ENCODE results near the gene JAKMIP3.

JAKMIP3 gene

GRCh38 chr10:132065491-132066105 is at the start of gene JAKMIP3:
Gene JAKMIP3 (plus strand): TSS chr10:132065946. CDS start chr10:132104809, 38,863 bp downstream.
- Histone ChIP-seq H3K4me3 (peak within 1 kb of the TSS in 6 of 7 experiments; percentile 11 to 44 (median 26)), H3K27ac (peak within 1 kb of the TSS in 9 of 21 experiments; percentile 9 to 50 (median 24))

GRCh38 chr10:132016514-132016913 is 49.2 kb upstream of the JAKMIP3 start:
- Histone ChIP-seq H3K4me3 (no peak overlapping the region), H3K27ac (no peak overlapping the region)

GRCh38 chr10:132018446-132018845 is 47.3 kb upstream of the JAKMIP3 start:
- H3K27ac ChIP-seq = no peak overlapping the region
- no peak overlapping the region for H3K4me3 ChIP-seq

DNA sequence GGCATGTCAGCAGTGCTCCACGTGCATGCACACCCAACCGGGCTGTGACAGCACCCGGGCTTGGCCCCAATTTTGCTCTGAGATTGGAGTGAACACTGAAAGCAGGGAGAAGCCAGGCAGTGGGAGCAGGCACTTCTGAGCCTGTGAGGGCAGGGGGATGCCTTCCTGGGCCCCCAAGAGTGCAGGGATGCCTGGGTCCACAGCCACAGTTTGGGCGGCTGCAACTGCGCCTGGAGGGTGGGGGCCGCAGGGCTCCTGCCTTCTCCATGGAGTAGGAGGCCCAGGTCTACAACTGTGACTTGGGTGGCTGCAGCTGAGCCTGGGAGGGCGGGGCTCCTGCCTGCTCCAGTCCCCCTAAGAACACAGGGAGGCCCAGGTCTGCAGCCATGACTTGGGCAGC is 46.4 kb upstream of the JAKMIP3 start:
- H3K27ac ChIP-seq = no peak overlapping the region
- H3K4me3 ChIP-seq = no peak overlapping the region

DNA sequence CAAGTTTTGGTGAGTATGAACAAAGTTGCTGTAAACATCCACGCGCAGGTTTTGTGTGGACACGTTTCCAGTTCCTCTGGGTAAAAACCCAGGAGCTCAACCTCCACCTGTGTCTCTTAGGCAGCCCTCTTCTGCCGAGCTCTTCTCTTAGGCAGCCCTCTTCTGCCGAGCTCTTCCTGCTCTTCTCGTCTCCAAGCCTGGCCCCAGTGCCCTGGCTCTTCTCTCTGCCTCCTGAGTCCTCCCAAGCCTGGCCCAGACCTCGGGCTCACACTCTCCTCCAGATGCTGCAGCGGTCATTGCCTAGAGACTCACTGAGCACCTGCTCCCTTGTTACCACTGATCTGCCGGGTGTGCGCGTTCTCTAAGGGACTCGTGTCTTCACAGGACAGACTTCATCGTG is 45.3 kb upstream of the JAKMIP3 start:
- H3K27ac ChIP-seq = no peak overlapping the region
- no peak overlapping the region for H3K4me3 ChIP-seq

- no peak overlapping the region for H3K4me3 ChIP-seq
- no peak overlapping the region for H3K27ac ChIP-seq
These were observed 44.7 kb upstream of the JAKMIP3 start for GRCh38 chr10:132021046-132021445.

- Histone ChIP-seq H3K4me3 (no peak overlapping the region), H3K27ac (no peak overlapping the region)
These were observed 44.1 kb upstream of the JAKMIP3 start for GRCh38 chr10:132021504-132022143.

- Histone ChIP-seq H3K4me3 (no peak overlapping the region), H3K27ac (no peak overlapping the region)
These were observed 43.5 kb upstream of the JAKMIP3 start for GRCh38 chr10:132022241-132022640.

- no peak overlapping the region for H3K27ac ChIP-seq
- H3K4me3 ChIP-seq = peak overlapping the region in 2 of 7 experiments; percentile 15 to 23
These were observed 42.5 kb upstream of the JAKMIP3 start for GRCh38 chr10:132023092-132023811.

GRCh38 chr10:132027423-132027983 is 38.2 kb upstream of the JAKMIP3 start:
- H3K27ac ChIP-seq = no peak overlapping the region
- no peak overlapping the region for H3K4me3 ChIP-seq

GRCh38 chr10:132028706-132029105 is 37.0 kb upstream of the JAKMIP3 start:
- Histone ChIP-seq H3K27ac (no peak overlapping the region), H3K4me3 (no peak overlapping the region)

GRCh38 chr10:132030898-132031463 is 34.8 kb upstream of the JAKMIP3 start:
- H3K4me3 ChIP-seq = no peak overlapping the region
- no peak overlapping the region for H3K27ac ChIP-seq

DNA sequence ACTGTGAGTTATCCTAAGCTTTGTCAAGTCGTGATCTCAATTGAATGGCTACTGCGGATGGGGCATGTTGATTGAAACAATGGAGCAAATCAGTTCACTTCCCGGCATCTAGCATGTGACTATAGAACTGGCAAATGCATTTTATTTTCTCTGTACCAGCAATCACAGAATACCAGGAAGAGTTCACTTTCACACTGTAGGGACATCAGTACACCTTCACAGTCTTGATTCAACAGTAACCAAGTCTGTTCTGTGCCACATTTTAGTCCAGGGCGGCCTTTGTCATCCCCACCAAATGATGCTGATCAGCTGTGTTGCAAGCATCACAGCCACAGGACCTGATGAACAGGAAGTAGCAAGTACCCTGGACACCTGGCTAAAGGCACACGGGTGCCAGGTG is 32.1 kb upstream of the JAKMIP3 start:
- H3K27ac ChIP-seq = no peak overlapping the region
- no peak overlapping the region for H3K4me3 ChIP-seq

DNA sequence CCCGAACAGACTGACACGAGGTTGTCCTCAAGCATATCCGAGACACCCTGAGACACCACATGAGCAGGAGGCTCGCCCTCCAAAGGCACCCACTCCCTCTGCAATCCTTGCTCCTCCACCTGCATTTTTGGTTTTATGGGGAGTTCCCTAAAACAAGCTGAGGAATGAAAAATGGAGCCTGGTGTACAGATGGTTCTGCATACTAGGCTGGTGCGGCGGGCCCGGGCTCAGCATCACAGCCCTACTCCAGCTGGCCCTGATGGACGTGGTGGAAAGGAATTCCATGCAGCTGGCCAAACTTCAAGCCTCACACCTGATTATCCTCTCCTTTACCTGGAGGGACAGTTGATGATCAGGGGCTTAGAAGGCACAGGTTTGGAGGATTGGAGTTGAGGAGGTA is 30.3 kb upstream of the JAKMIP3 start:
- Histone ChIP-seq H3K4me3 (no peak overlapping the region), H3K27ac (no peak overlapping the region)

DNA sequence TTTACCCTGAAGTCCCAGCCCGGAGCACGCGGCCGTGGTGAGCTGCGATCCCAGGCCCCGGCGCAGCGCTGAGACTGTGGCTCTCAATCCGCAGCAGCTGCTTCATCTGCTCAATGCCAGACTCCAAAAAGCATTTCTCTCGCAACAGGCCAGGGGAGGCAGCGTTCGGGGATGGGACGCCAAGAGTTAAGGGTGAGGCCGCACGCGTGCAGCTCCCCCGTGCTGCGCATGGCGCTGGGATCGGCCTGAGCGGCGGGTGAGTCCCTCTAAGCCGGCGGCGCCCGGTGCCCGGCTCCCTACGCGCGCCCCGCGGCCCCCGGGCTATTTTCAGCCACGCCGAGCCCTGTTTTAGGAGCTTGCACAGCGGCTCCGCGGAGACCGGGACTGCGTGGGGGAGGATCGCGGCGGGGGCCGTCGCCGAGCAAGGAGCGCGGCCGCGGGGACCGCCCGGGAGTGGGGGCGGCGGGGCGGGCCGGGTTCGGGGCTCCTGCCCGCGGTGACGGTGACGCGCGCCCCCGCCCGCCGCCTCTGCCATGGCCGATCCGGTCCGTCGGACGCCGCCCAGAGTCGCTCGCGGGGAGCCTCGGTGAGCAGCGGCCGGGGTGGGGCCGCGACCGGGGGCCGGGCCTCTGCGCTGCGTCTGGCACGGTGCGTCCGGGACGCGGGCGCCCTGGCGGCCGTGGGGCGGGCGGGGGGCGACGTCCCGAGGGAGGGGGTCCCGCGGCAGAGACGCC is 29.4 kb upstream of the JAKMIP3 start:
- H3K27ac ChIP-seq = peak overlapping the region in 1 of 21 experiments; percentile 35
- peak overlapping the region in 6 of 7 experiments; percentile 12 to 44 (median 18) for H3K4me3 ChIP-seq

DNA sequence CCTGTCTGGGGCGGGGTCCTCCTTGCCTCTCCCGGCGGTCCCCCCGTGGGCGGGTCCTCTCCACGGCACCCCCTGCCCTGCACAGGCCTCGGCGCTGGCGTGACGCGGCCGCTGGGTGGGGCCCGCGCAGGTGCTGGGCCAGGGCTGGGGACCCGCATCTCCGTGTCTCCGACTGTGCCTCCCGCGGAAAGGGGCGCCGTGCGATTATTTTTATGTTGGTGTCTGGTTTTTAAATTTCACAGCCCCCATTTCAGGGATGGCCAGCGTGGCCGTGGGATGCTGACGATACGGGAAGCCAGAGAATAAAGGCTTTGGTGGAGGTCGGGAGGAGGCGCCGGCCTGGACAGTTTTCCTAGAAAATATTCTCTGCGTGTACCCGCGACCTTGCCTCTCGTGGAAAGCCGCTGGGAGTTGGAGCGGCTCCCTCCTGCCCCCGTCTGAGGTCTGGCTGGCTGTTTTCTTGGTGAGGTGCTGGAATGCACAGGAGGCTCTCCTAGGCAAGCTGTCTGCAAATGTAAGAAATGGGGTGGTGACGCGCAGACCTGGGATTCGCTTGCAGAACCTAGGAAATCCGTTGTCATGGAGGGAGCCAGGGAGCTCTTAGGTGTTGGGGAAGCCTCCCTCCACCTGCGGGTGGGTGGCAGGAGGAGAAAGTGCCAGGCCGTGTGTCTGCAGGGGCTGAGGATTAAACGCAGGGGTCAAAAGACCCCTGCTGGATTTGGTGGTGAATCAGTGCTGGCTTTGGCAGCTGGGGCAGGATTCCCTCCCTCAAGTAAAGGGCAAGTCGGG is 28.7 kb upstream of the JAKMIP3 start:
- Histone ChIP-seq H3K27ac (no peak overlapping the region), H3K4me3 (peak overlapping the region in 6 of 7 experiments; percentile 7 to 44 (median 18))

- Histone ChIP-seq H3K4me3 (no peak overlapping the region), H3K27ac (no peak overlapping the region)
These were observed 28.1 kb upstream of the JAKMIP3 start for GRCh38 chr10:132037676-132037975.

DNA sequence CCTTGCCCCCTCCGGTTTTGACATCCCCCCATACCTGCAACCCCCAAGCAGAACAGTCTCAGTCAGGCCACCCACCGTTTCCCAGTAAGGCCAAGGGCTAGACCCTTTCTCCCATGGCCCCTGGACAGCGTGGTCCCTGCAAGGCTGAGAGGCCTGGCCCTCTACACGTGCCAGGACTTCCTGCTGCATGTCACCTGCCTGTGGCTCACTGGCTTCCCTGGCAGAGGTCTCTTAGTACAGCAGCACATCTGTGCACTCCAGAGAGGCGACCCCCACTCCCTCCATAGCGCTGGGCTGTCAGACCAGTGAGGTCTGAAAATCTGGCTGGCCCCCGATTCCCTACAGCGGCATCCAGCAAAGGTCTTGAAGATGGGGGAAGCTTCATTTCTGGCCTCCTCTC is 26.4 kb upstream of the JAKMIP3 start:
- Histone ChIP-seq H3K4me3 (no peak overlapping the region), H3K27ac (no peak overlapping the region)

DNA sequence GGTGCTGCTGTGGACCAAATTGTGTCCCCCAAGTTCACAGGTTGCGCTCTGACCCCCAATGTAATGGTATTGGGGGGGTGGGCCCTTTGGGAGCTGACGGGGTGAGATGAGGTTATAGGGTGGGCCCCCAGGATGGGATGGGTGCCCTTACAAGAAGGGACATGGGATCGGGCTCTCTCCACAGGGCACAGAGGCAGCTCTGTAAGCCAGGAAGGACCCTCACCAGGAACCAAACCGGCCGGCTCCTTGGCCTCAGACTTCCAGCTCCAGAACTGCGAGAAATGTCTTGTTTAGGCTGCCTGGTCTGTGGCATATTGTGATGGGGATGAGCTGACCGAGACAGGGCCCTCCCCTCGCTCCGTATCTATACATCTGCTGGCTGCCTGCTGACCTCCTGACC is 25.7 kb upstream of the JAKMIP3 start:
- Histone ChIP-seq H3K4me3 (no peak overlapping the region), H3K27ac (no peak overlapping the region)
